Subcutaneous adipose tissue (tissue), 4 donors: ENCODE results near the gene POLR3A. TPM values are rescaled to one million over a fixed set of nuclear protein-coding genes. Genes with fewer than 3 reads are reported as not detected.

ENCODE experiments used
- total RNA-seq, 4 donors: library from RNA; depleted of rRNA; stranded (reverse); fragments of >200 nt; gene quantifications; one replicate each; pipeline ENCODE4 v1.1.0, GENCODE V29; 2016
- TF ChIP-seq, protein P1 (sequence below): fragments of 450-650 bp; IDR thresholded peaks from one replicate; pipeline ENCODE4 v1.5.1; 2016; ENCODE audit warnings: low read depth, mild to moderate bottlenecking, control low read depth, antibody characterized with exemption, moderate library complexity

Gene POLR3A
- total RNA-seq, 4 donors from 2014 or later = 9.9 to 14.3 (median 12.0) TPM

DNA sequence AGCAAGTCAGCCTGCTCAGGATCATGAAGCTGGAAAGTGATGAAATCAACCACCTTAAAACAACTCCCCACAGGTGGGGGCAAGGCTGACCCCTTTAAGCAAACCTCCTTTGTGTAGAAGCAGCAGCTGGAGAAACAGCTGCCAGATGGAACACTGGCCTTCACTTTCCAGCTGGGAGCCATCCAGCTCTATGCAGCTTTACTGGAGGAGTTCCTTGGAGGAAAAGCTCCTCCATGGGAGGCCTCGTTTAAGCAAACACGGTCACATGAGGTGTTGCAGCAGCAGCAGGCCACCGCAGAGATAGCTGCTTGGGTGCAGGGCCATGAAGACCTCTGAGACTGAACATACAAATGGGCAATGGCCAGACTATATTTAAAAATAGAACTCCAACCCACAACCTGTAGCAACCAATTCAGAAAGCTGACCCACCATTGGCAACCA lies 89.7 kb downstream of the POLR3A start:
- TF ChIP-seq, protein P1, sequence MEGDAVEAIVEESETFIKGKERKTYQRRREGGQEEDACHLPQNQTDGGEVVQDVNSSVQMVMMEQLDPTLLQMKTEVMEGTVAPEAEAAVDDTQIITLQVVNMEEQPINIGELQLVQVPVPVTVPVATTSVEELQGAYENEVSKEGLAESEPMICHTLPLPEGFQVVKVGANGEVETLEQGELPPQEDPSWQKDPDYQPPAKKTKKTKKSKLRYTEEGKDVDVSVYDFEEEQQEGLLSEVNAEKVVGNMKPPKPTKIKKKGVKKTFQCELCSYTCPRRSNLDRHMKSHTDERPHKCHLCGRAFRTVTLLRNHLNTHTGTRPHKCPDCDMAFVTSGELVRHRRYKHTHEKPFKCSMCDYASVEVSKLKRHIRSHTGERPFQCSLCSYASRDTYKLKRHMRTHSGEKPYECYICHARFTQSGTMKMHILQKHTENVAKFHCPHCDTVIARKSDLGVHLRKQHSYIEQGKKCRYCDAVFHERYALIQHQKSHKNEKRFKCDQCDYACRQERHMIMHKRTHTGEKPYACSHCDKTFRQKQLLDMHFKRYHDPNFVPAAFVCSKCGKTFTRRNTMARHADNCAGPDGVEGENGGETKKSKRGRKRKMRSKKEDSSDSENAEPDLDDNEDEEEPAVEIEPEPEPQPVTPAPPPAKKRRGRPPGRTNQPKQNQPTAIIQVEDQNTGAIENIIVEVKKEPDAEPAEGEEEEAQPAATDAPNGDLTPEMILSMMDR = no peak

DNA sequence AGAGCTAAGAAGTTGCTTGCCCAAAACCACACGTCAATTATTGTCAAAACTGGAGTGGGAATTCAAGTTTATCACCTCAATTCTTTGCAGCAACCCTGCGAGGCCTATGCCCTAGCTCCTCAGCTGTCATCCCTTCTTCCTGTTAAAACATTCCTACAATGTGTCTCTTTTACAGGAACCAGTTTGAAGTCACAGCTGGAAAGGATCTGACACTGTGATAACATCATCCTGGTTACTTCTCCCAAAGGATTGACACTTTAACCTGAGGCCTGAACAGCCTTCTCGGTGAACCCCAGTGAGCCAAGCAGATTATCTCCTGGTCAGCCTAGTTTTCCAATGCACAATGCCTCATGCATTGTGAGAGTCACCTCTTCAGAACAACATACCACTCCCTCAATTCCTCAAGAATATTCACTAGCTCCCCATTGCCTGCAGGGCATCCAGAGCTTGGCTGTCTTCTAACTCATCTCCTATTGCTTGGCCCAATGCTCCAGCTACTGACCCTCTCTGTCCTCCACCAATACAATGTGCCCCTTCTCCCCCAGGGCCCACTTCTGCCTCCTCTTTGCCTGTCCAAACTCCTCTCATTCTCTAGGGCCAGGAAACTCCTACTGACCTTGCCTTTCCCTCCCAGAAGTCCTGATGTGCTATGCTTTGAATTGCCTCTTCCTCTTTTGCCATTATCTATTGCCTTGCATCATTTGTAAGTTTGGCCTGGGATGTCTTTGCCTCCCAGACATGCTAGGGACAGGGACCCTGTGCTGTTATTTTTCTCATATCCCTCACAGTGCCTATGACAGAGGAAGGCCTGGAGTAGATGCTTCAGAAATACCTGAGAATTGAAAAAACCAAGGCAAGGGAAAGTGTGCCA lies 92.4 kb downstream of the POLR3A start:
- TF ChIP-seq, protein P1 = no peak

DNA sequence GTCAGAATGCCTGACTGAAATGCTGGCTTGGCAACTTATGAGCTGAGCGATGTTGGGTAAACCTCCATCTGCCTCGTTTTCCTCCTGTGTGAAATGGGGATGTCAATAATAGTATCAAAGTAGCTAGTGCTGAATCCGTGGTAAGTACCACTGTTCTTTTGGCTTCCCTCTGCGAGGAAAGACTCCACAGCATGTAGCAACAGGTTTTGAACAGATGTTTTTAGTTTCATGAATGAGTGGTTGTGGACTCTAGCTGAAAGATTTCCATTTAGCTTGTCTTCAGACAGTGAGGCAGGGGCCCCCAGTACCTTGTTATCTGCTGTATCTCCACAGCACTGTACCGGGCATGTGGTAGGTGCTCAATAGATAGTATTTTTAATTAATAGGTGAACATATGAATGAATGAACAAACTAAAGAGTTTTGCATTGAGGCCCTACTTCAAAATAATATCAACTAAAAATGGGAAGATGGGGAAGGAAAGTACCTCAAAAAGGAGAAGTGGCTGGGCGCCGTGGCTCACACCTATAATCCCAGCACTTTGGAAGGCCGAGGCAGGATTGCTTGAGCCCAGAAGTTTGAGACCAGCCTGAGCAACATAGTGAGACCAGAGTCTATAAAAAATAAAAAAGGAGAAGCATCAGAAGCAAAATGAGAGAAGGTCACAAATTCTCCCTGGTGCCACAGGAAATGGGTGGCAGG lies 97.1 kb downstream of the POLR3A start:
- TF ChIP-seq, protein P1 = no peak

DNA sequence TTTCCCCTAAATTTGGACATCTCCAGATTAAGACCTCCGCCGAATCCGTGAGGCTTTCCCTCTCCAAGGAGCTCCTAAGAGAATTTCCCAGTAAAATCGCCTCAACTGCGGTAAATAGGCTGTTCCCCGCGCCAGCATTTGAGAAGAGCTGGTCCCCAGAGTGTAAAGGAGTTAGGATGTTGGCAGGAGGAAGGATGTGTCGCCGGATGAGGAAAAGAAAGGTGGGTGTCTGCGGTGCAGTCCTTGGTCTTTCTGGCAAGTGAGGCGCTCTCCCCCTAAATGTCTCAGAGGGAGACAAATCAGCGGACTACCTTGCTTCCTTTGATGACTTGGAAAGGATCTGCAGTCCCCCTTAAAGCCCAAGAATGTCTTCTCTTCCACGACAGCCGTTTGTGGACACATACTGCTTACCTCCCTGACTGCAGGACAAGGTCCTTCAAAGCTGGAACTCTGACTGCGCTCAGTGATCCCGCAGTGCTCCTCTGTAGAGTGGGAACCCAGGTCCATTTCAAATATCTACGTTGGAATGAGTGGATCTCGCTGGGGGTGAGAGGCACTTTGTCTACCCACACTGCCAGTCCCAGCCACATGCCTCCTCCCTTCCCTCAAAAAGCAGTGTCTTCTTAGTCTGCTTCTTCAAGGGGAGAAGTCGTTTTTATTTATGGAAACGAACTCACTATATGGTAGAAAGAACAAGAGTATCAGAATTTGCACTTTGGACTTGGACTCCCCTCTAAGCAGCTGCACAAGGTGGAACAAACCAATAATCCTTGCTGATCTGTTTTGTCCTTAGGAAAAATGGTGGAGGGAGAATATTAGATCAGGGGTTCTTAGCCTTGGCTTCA lies 101.7 kb downstream of the POLR3A start:
- TF ChIP-seq, protein P1 = no peak

DNA sequence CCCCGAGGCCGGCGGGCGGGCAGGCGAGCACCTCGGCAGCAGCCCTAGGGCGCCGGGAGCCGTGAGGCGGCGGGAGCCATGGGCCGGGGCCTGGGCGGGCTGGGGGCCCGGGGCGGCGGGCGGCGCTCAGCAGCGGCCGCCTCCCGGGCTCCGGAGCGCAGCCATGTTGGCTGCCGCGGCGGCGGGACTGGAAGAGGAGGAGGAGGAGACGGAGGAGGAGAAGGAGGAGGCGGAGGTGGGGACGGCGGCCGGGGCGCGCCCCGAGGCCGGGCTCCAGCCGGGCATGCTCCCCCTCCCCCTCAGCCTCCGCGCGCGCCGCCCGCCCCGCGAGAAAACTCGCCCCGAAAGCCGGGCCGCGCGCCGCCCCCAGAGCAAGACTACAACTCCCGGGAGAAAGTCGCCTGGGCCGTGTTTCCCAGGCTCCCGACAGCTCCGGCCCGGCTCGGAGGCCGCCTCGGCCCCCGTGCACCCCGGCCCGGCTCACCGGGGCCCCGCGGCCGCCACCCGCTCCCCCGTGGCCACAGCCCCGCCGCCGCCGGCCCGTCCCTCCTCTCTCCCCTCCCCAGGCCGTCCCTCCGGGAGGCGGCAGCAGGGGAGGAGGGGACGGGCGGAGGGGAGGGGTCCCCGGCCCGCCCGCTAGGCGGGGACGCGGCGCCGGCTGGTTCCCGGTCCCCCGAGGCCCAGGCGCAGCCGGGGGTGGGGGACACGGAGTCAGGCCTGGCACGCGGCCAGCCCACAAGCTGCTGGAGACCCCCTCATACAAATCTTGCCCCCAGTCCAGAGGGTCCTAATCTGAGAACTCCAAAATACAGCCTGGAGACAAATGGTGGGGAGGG lies 102.5 kb downstream of the POLR3A start, which contains the start of gene DLG5:
DLG5 (minus strand) TSS at position 190 of the 836 bp plus-strand sequence. CDS start 235 bp downstream, outside the sequence.
- TF ChIP-seq, protein P1 = no peak

DNA sequence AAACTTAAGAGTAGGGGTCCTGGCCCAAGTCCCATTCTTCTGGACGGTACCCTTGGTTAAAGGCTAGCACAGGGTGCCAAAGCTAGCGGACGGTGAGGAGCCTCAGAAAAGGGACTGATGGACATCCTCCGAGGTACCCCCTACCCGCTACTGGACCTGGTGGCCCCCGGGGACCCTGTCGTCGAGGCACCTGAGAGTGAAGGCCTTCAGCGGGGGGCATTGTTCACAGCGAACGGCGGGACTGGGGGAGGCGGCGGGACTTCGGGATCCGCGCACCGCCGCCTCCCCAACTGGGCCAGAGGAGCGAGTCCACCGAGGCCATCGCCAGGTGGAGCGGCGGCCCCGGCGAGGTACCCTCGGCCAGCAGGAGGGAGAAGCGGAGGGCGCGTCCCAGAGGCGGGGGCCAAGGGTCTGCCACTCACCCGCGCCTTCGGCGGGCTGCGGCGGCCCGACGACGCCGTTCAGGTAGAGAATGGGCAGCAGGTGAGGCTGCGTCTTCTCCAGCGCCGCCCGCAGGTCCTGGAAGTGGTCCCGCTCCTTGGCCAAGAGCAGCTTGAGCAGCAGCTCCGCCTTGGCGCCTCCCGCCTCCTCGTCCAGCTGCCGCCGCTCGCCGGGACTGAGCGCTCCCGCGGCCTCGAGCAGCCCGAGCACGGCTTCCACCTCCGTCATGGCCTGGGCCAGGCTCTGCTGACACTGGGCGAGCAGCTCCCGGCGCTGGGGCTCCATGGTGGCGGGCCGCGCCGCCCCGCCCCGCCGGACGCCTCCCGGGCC lies 103.3 kb downstream of the POLR3A start:
- TF ChIP-seq, protein P1 = no peak
